Effector memory CD8-positive, alpha-beta T cell (primary cell): ENCODE results near the gene MED12L.
"Not testable (repeated sequence)": the region's sequence is repeated elsewhere in the genome, so short reads cannot be mapped to it uniquely, and the experiment has no call there.

Experiments
- ATAC-seq: fragments of 150-1000 bp; cut with Tn5 transposase; replicated peaks from 2 replicates; pipeline ENCODE4 v1.10.0; 2021; ENCODE audit warnings: mild to moderate bottlenecking, moderate library complexity
- DNase-seq, 3 experiments: peaks; one replicate each; pipeline ENCODE4 v3.0.0; 2021
- H3K27ac Mint-ChIP-seq, 2 donors: one replicate each; pipeline ENCODE4 v1.8.0; 2022; ENCODE audit warnings: mild to moderate bottlenecking in 2 of 2, mixed read lengths in 2 of 2, moderate library complexity in 2 of 2
- H3K27me3 Mint-ChIP-seq, 2 donors: one replicate each; pipeline ENCODE4 v1.8.0; 2022; ENCODE audit warnings: mixed read lengths in 2 of 2
- H3K36me3 Mint-ChIP-seq: one replicate; pipeline ENCODE4 v1.8.0; 2022; ENCODE audit warnings: mild to moderate bottlenecking, moderate library complexity, mixed read lengths; ENCODE audit not compliant: insufficient read depth
- H3K4me1 Mint-ChIP-seq, 2 donors: one replicate each; pipeline ENCODE4 v1.8.0; 2022; ENCODE audit warnings: low read depth in 2 of 2, mixed read lengths in 2 of 2
- H3K4me3 Mint-ChIP-seq, 2 donors: one replicate each; pipeline ENCODE4 v1.8.0; 2022; ENCODE audit warnings: mild to moderate bottlenecking in 2 of 2, mixed read lengths in 2 of 2, moderate library complexity in 2 of 2
- H3K9me3 Mint-ChIP-seq, 2 donors: one replicate each; pipeline ENCODE4 v1.8.0; 2022; ENCODE audit warnings: mixed read lengths in 2 of 2
- total RNA-seq, 9 experiments: gene quantifications; one replicate each; lab custom pipeline; 2026; lab: John Stamatoyannopoulos, UW

Gene MED12L
- 2.0 to 6.6 (median 5.4) reads per million in 9 experiments for total RNA-seq

- DNase-seq, result peak; percentile 12 to 41 (median 36)
- peaks cover 12% of the 10 kb centered on the region for H3K36me3 Mint-ChIP-seq
- peaks cover 54 to 65% of the 10 kb centered on the region in 2 donors for H3K27me3 Mint-ChIP-seq
- H3K4me1 Mint-ChIP-seq, result peaks cover 0 to 11% of the 10 kb centered on the region in 2 donors
- peak within 1 kb of the TSS in 1 of 2 donors; percentile 86 for H3K27ac Mint-ChIP-seq
- ATAC-seq, result peak; percentile 62
- no peaks in the 10 kb centered on the region for H3K9me3 Mint-ChIP-seq
- H3K4me3 Mint-ChIP-seq, result peak within 1 kb of the TSS; percentile 79 to 89
Observed at GRCh38 chr3:151085227-151085888, at the start of gene MED12L. TSS of gene MED12L (plus strand) at chr3:151085664. CDS start at chr3:151086927, 1,263 bp downstream.

- ATAC-seq (no peak), DNase-seq (no peak)
- Mint-ChIP-seq H3K4me1 (no peaks in the 10 kb centered on the region), H3K4me3 (no peak overlapping the region), H3K36me3 (no peaks in the 10 kb centered on the region), H3K9me3 (no peaks in the 10 kb centered on the region), H3K27ac (no peak overlapping the region), H3K27me3 (peaks cover 6% of the 10 kb centered on the region in 2 donors)
Observed at GRCh38 chr3:151037746-151038477, 47.6 kb upstream of the MED12L start.

GRCh38 chr3:151044706-151045105 is 40.8 kb upstream of the MED12L start:
- H3K27ac Mint-ChIP-seq, result no peak overlapping the region
- peaks cover 27 to 38% of the 10 kb centered on the region in 2 donors for H3K27me3 Mint-ChIP-seq
- H3K4me1 Mint-ChIP-seq, result no peaks in the 10 kb centered on the region
- H3K4me3 Mint-ChIP-seq, result no peak overlapping the region
- DNase-seq, result no peak
- peaks cover 5% of the 10 kb centered on the region for H3K36me3 Mint-ChIP-seq
- ATAC-seq, result no peak
- no peaks in the 10 kb centered on the region for H3K9me3 Mint-ChIP-seq

GRCh38 chr3:151047636-151048035 is 37.8 kb upstream of the MED12L start:
- no peak for ATAC-seq
- no peak for DNase-seq
- H3K36me3 Mint-ChIP-seq, result peaks cover 5% of the 10 kb centered on the region
- H3K27me3 Mint-ChIP-seq, result peaks cover 26 to 34% of the 10 kb centered on the region in 2 donors
- no peaks in the 10 kb centered on the region for H3K4me1 Mint-ChIP-seq
- H3K27ac Mint-ChIP-seq, result no peak overlapping the region
- H3K9me3 Mint-ChIP-seq, result no peaks in the 10 kb centered on the region
- no peak overlapping the region for H3K4me3 Mint-ChIP-seq

GRCh38 chr3:151051533-151051932 is 33.9 kb upstream of the MED12L start:
- Mint-ChIP-seq H3K36me3 (peaks cover 3% of the 10 kb centered on the region), H3K4me3 (no peak overlapping the region), H3K27me3 (peaks cover 39 to 41% of the 10 kb centered on the region in 2 donors), H3K9me3 (no peaks in the 10 kb centered on the region), H3K4me1 (no peaks in the 10 kb centered on the region), H3K27ac (no peak overlapping the region)
- ATAC-seq, result no peak
- no peak for DNase-seq

- ATAC-seq, result no peak
- peaks cover 33 to 39% of the 10 kb centered on the region in 2 donors for H3K27me3 Mint-ChIP-seq
- DNase-seq, result no peak
- H3K27ac Mint-ChIP-seq, result no peak overlapping the region
- no peaks in the 10 kb centered on the region for H3K4me1 Mint-ChIP-seq
- H3K36me3 Mint-ChIP-seq, result peaks cover 1% of the 10 kb centered on the region
- no peak overlapping the region for H3K4me3 Mint-ChIP-seq
- H3K9me3 Mint-ChIP-seq, result no peaks in the 10 kb centered on the region
Observed at GRCh38 chr3:151052346-151052745, 33.1 kb upstream of the MED12L start.

GRCh38 chr3:151052756-151053155 is 32.7 kb upstream of the MED12L start:
- DNase-seq (no peak), ATAC-seq (no peak)
- H3K4me1 Mint-ChIP-seq, result no peaks in the 10 kb centered on the region
- H3K4me3 Mint-ChIP-seq, result no peak overlapping the region
- H3K27ac Mint-ChIP-seq, result no peak overlapping the region
- no peaks in the 10 kb centered on the region for H3K9me3 Mint-ChIP-seq
- no peaks in the 10 kb centered on the region for H3K36me3 Mint-ChIP-seq
- peaks cover 33 to 39% of the 10 kb centered on the region in 2 donors for H3K27me3 Mint-ChIP-seq

GRCh38 chr3:151058740-151059139 is 26.7 kb upstream of the MED12L start:
- DNase-seq, result no peak
- no peaks in the 10 kb centered on the region for H3K36me3 Mint-ChIP-seq
- H3K4me1 Mint-ChIP-seq, result no peaks in the 10 kb centered on the region
- H3K27me3 Mint-ChIP-seq, result peaks cover 27 to 33% of the 10 kb centered on the region in 2 donors
- ATAC-seq, result no peak
- H3K27ac Mint-ChIP-seq, result no peak overlapping the region
- H3K4me3 Mint-ChIP-seq, result no peak overlapping the region
- no peaks in the 10 kb centered on the region for H3K9me3 Mint-ChIP-seq

- H3K4me3 Mint-ChIP-seq, result no peak overlapping the region
- ATAC-seq, result no peak
- H3K36me3 Mint-ChIP-seq, result no peaks in the 10 kb centered on the region
- peaks cover 20 to 36% of the 10 kb centered on the region in 2 donors for H3K27me3 Mint-ChIP-seq
- no peaks in the 10 kb centered on the region for H3K9me3 Mint-ChIP-seq
- H3K27ac Mint-ChIP-seq, result no peak overlapping the region
- H3K4me1 Mint-ChIP-seq, result no peaks in the 10 kb centered on the region
- no peak for DNase-seq
Observed at GRCh38 chr3:151062611-151063010, 22.9 kb upstream of the MED12L start.

GRCh38 chr3:151067158-151067557 is 18.3 kb upstream of the MED12L start:
- peaks cover 31 to 34% of the 10 kb centered on the region in 2 donors for H3K27me3 Mint-ChIP-seq
- H3K4me3 Mint-ChIP-seq, result no peak overlapping the region
- ATAC-seq (no peak), DNase-seq (no peak)
- no peaks in the 10 kb centered on the region for H3K4me1 Mint-ChIP-seq
- peaks cover 2% of the 10 kb centered on the region for H3K36me3 Mint-ChIP-seq
- no peak overlapping the region for H3K27ac Mint-ChIP-seq
- H3K9me3 Mint-ChIP-seq, result no peaks in the 10 kb centered on the region

GRCh38 chr3:151072842-151073241 is 12.6 kb upstream of the MED12L start:
- not testable (repeated sequence) for ATAC-seq, H3K4me1 Mint-ChIP-seq, H3K36me3 Mint-ChIP-seq, DNase-seq, H3K9me3 Mint-ChIP-seq, H3K4me3 Mint-ChIP-seq, H3K27ac Mint-ChIP-seq
- H3K27me3 Mint-ChIP-seq, result peaks cover 9 to 22% of the 10 kb centered on the region in 2 donors

GRCh38 chr3:151074256-151074655 is 11.2 kb upstream of the MED12L start:
- Mint-ChIP-seq H3K4me1 (no peaks in the 10 kb centered on the region), H3K4me3 (no peak overlapping the region), H3K27me3 (peaks cover 5 to 17% of the 10 kb centered on the region in 2 donors), H3K9me3 (no peaks in the 10 kb centered on the region), H3K36me3 (peaks cover 2% of the 10 kb centered on the region), H3K27ac (no peak overlapping the region)
- no peak for DNase-seq
- no peak for ATAC-seq

- no peak overlapping the region for H3K4me3 Mint-ChIP-seq
- no peaks in the 10 kb centered on the region for H3K36me3 Mint-ChIP-seq
- H3K27ac Mint-ChIP-seq, result no peak overlapping the region
- no peak for DNase-seq
- peaks cover 12 to 29% of the 10 kb centered on the region in 2 donors for H3K27me3 Mint-ChIP-seq
- ATAC-seq, result no peak
- H3K9me3 Mint-ChIP-seq, result no peaks in the 10 kb centered on the region
- H3K4me1 Mint-ChIP-seq, result no peaks in the 10 kb centered on the region
Observed at GRCh38 chr3:151075869-151076562, 9.4 kb upstream of the MED12L start.
